ENCODE results near the gene GRIA1.

The GRIA1 gene

DNA sequence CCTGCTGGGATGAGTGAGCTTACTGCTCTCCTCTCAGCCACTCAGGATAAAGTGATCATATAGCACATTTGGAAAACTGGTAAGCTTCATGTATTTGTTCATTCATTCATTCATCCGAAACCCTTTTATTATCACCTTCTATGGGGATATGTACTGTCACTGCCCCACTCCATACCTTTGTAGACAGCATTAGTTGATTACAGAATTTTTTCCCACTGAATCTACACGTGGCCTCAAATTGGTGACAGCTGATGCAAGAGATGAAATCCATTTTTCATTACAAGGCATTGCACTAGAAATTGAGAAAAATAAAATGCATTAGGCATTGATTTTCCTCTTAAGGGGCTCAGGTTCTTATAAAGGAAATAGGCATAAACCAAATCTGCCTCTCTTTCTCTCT lies 9.7 kb downstream of the GRIA1 start:
- Histone ChIP-seq H3K4me2 (ENCODE audit: low read length) (no peak overlapping the region), H2BK120ac (ENCODE audit: low read depth, low read length) (no peak overlapping the region), H3K18ac (ENCODE audit: low read length) (no peak overlapping the region), H3K56ac (ENCODE audit: low read length) (no peak overlapping the region), H3K79me1 (ENCODE audit: low read length) (no peaks in the 10 kb centered on the region), H2BK5ac (ENCODE audit: low read length) (no peak overlapping the region), H3K4ac (ENCODE audit: low read depth, low read length) (no peak overlapping the region), H4K5ac (ENCODE audit: low read length) (no peak overlapping the region), H3K4me3 (ENCODE audit: low read length) (no peak overlapping the region), H3K23ac (ENCODE audit: low read length) (no peak overlapping the region), H3K4me1 (ENCODE audit: control insufficient read depth, low read depth, low read length) (no peaks in the 10 kb centered on the region), H3K27ac (ENCODE audit: low read depth, low read length) (no peak overlapping the region), H2AK5ac (ENCODE audit: low read length) (no peak overlapping the region), H3K27me3 (ENCODE audit: insufficient read depth, low read length, poor library complexity) (no peaks in the 10 kb centered on the region), H3K36me3 (ENCODE audit: control insufficient read depth, insufficient read depth, low read length) (no peaks in the 10 kb centered on the region), H3K9ac (ENCODE audit: low read length) (no peak overlapping the region), H2BK15ac (replicated peaks; ENCODE audit: low read depth) (no peak overlapping the region), H3K79me2 (ENCODE audit: control insufficient read depth, insufficient read depth, low read length) (no peaks in the 10 kb centered on the region), H4K8ac (ENCODE audit: low read depth, low read length) (no peak overlapping the region)
- no CpG with 5 or more reads among the region's 2 CpGs for WGBS (ENCODE audit: extremely low coverage, insufficient coverage, low lambda C conversion rate)
- DNase-seq, result no peak

- no peak overlapping the region for H4K5ac ChIP-seq (ENCODE audit: low read length)
- no peaks in the 10 kb centered on the region for H3K27me3 ChIP-seq (ENCODE audit: insufficient read depth, low read length, poor library complexity)
- H2AK5ac ChIP-seq (ENCODE audit: low read length), result no peak overlapping the region
- no peak overlapping the region for H4K8ac ChIP-seq (ENCODE audit: low read depth, low read length)
- no peak overlapping the region for H3K4ac ChIP-seq (ENCODE audit: low read depth, low read length)
- H3K18ac ChIP-seq (ENCODE audit: low read length), result no peak overlapping the region
- H2BK5ac ChIP-seq (ENCODE audit: low read length), result no peak overlapping the region
- no peak overlapping the region for H3K4me3 ChIP-seq (ENCODE audit: low read length)
- no peak overlapping the region for H3K4me2 ChIP-seq (ENCODE audit: low read length)
- H3K23ac ChIP-seq (ENCODE audit: low read length), result no peak overlapping the region
- no CpG with 5 or more reads among the region's 3 CpGs for WGBS (ENCODE audit: extremely low coverage, insufficient coverage, low lambda C conversion rate)
- H2BK15ac ChIP-seq (replicated peaks; ENCODE audit: low read depth), result no peak overlapping the region
- H3K9ac ChIP-seq (ENCODE audit: low read length), result no peak overlapping the region
- H2BK120ac ChIP-seq (ENCODE audit: low read depth, low read length), result no peak overlapping the region
- no peaks in the 10 kb centered on the region for H3K4me1 ChIP-seq (ENCODE audit: control insufficient read depth, low read depth, low read length)
- H3K79me2 ChIP-seq (ENCODE audit: control insufficient read depth, insufficient read depth, low read length), result no peaks in the 10 kb centered on the region
- no peaks in the 10 kb centered on the region for H3K79me1 ChIP-seq (ENCODE audit: low read length)
- no peak for DNase-seq
- no peak overlapping the region for H3K27ac ChIP-seq (ENCODE audit: low read depth, low read length)
- H3K56ac ChIP-seq (ENCODE audit: low read length), result no peak overlapping the region
- H3K36me3 ChIP-seq (ENCODE audit: control insufficient read depth, insufficient read depth, low read length), result no peaks in the 10 kb centered on the region
Measured at GRCh38 chr5:153504726-153505125, 14.3 kb downstream of the GRIA1 start.

DNA sequence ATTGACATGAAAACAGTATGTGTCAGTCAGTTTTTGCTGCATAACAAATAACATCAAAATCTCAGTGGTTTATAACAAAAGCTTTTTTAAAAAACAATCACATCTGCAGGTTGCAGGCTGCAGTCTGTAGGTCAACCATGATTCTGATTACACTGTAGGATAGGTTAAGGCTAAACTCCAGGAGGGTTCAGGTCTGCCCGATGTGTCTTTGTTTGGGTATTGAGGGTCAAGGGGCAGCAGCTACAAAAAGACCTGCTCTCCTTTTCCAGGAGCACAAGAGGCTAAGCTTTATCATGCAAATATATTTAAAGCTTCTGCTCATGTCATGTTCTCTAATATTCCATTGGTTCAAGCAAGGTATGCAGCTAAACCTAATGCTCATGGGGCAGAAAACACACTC lies 18.2 kb downstream of the GRIA1 start:
- Histone ChIP-seq H2AK5ac (ENCODE audit: low read length) (no peak overlapping the region), H4K5ac (ENCODE audit: low read length) (no peak overlapping the region), H3K4me3 (ENCODE audit: low read length) (no peak overlapping the region), H2BK5ac (ENCODE audit: low read length) (no peak overlapping the region), H3K4ac (ENCODE audit: low read depth, low read length) (no peak overlapping the region), H3K18ac (ENCODE audit: low read length) (no peak overlapping the region), H3K4me1 (ENCODE audit: control insufficient read depth, low read depth, low read length) (no peaks in the 10 kb centered on the region), H3K27ac (ENCODE audit: low read depth, low read length) (no peak overlapping the region), H3K79me2 (ENCODE audit: control insufficient read depth, insufficient read depth, low read length) (no peaks in the 10 kb centered on the region), H3K4me2 (ENCODE audit: low read length) (no peak overlapping the region), H3K56ac (ENCODE audit: low read length) (no peak overlapping the region), H4K8ac (ENCODE audit: low read depth, low read length) (no peak overlapping the region), H3K79me1 (ENCODE audit: low read length) (no peaks in the 10 kb centered on the region), H3K36me3 (ENCODE audit: control insufficient read depth, insufficient read depth, low read length) (no peaks in the 10 kb centered on the region), H2BK120ac (ENCODE audit: low read depth, low read length) (no peak overlapping the region), H3K23ac (ENCODE audit: low read length) (no peak overlapping the region), H3K27me3 (ENCODE audit: insufficient read depth, low read length, poor library complexity) (no peaks in the 10 kb centered on the region), H3K9ac (ENCODE audit: low read length) (no peak overlapping the region), H2BK15ac (replicated peaks; ENCODE audit: low read depth) (no peak overlapping the region)
- no peak for DNase-seq
- no CpG with 5 or more reads among the region's 1 CpG for WGBS (ENCODE audit: extremely low coverage, insufficient coverage, low lambda C conversion rate)

GRCh38 chr5:153511622-153512021 lies 21.2 kb downstream of the GRIA1 start:
- H2BK5ac ChIP-seq (ENCODE audit: low read length), result no peak overlapping the region
- H3K18ac ChIP-seq (ENCODE audit: low read length), result no peak overlapping the region
- H2BK120ac ChIP-seq (ENCODE audit: low read depth, low read length), result no peak overlapping the region
- H3K23ac ChIP-seq (ENCODE audit: low read length), result no peak overlapping the region
- no peaks in the 10 kb centered on the region for H3K27me3 ChIP-seq (ENCODE audit: insufficient read depth, low read length, poor library complexity)
- H3K56ac ChIP-seq (ENCODE audit: low read length), result no peak overlapping the region
- H2AK5ac ChIP-seq (ENCODE audit: low read length), result no peak overlapping the region
- no peak overlapping the region for H3K4ac ChIP-seq (ENCODE audit: low read depth, low read length)
- no peak overlapping the region for H3K4me3 ChIP-seq (ENCODE audit: low read length)
- no CpG with 5 or more reads among the region's 6 CpGs for WGBS (ENCODE audit: extremely low coverage, insufficient coverage, low lambda C conversion rate)
- no peaks in the 10 kb centered on the region for H3K79me2 ChIP-seq (ENCODE audit: control insufficient read depth, insufficient read depth, low read length)
- no peaks in the 10 kb centered on the region for H3K79me1 ChIP-seq (ENCODE audit: low read length)
- no peak for DNase-seq
- no peak overlapping the region for H3K9ac ChIP-seq (ENCODE audit: low read length)
- no peak overlapping the region for H3K27ac ChIP-seq (ENCODE audit: low read depth, low read length)
- H4K8ac ChIP-seq (ENCODE audit: low read depth, low read length), result no peak overlapping the region
- no peaks in the 10 kb centered on the region for H3K4me1 ChIP-seq (ENCODE audit: control insufficient read depth, low read depth, low read length)
- no peaks in the 10 kb centered on the region for H3K36me3 ChIP-seq (ENCODE audit: control insufficient read depth, insufficient read depth, low read length)
- H4K5ac ChIP-seq (ENCODE audit: low read length), result no peak overlapping the region
- no peak overlapping the region for H3K4me2 ChIP-seq (ENCODE audit: low read length)
- no peak overlapping the region for H2BK15ac ChIP-seq (replicated peaks; ENCODE audit: low read depth)

DNA sequence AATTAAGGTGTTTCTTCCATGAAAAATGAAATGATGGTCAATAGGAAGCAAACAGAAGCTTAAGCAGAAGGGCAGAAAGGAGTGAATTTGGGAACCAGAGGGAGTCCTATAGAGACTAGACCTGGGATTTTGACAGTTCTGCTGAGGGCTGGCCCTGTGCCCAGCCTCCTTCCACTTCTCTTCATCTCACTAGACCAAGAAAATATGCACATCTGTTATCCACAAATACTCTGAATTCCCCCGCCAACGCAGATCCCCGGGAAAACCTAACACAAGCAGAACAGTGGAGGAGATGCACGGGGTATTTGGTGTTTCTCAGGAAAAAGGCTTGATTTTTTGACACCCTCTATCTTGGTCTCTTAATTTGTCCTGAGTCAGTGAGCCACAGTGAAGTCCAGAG lies 22.7 kb downstream of the GRIA1 start:
- H4K8ac ChIP-seq (ENCODE audit: low read depth, low read length), result no peak overlapping the region
- WGBS (ENCODE audit: extremely low coverage, insufficient coverage, low lambda C conversion rate), result no CpG with 5 or more reads among the region's 4 CpGs

DNA sequence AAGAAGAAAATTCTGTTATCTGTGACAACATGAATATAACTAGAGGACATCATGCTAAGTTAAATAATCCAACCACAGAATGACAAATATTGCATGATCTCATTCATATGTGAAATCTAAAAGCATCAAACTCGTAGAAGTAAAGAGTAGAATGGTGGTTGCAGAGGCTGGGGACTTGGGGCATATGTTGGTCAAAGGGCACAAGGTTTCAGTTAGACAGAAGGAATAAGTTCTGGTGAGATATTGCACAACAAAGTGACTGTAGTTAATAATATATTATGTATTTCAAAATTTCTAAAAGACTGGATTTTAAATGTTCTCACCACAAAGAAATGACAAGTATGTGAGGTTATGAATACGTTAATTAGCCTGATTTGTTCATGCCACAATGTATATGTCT lies 24.8 kb downstream of the GRIA1 start:
- Histone ChIP-seq H3K36me3 (ENCODE audit: control insufficient read depth, insufficient read depth, low read length) (no peaks in the 10 kb centered on the region), H2BK120ac (ENCODE audit: low read depth, low read length) (no peak overlapping the region), H3K27ac (ENCODE audit: low read depth, low read length) (no peak overlapping the region), H2BK15ac (replicated peaks; ENCODE audit: low read depth) (no peak overlapping the region), H4K8ac (ENCODE audit: low read depth, low read length) (no peak overlapping the region), H3K79me1 (ENCODE audit: low read length) (no peaks in the 10 kb centered on the region), H3K56ac (ENCODE audit: low read length) (no peak overlapping the region), H3K9ac (ENCODE audit: low read length) (no peak overlapping the region), H3K4me2 (ENCODE audit: low read length) (no peak overlapping the region), H3K79me2 (ENCODE audit: control insufficient read depth, insufficient read depth, low read length) (no peaks in the 10 kb centered on the region), H3K4ac (ENCODE audit: low read depth, low read length) (no peak overlapping the region), H3K23ac (ENCODE audit: low read length) (no peak overlapping the region), H3K18ac (ENCODE audit: low read length) (no peak overlapping the region), H2BK5ac (ENCODE audit: low read length) (no peak overlapping the region), H4K5ac (ENCODE audit: low read length) (no peak overlapping the region), H2AK5ac (ENCODE audit: low read length) (no peak overlapping the region), H3K4me1 (ENCODE audit: control insufficient read depth, low read depth, low read length) (peaks cover 2% of the 10 kb centered on the region), H3K27me3 (ENCODE audit: insufficient read depth, low read length, poor library complexity) (no peaks in the 10 kb centered on the region), H3K4me3 (ENCODE audit: low read length) (no peak overlapping the region)
- no CpG with 5 or more reads among the region's 2 CpGs for WGBS (ENCODE audit: extremely low coverage, insufficient coverage, low lambda C conversion rate)
- DNase-seq, result no peak

More for the DNA sequence above, 22.7 kb downstream of the GRIA1 start:
- no peak overlapping the region for H3K56ac ChIP-seq (ENCODE audit: low read length)
- H2BK5ac ChIP-seq (ENCODE audit: low read length), result no peak overlapping the region
- H3K4me1 ChIP-seq (ENCODE audit: control insufficient read depth, low read depth, low read length), result peaks cover 2% of the 10 kb centered on the region
- no peak overlapping the region for H2BK120ac ChIP-seq (ENCODE audit: low read depth, low read length)
- H3K9ac ChIP-seq (ENCODE audit: low read length), result no peak overlapping the region
- H3K4ac ChIP-seq (ENCODE audit: low read depth, low read length), result no peak overlapping the region
- no peaks in the 10 kb centered on the region for H3K27me3 ChIP-seq (ENCODE audit: insufficient read depth, low read length, poor library complexity)
- no peaks in the 10 kb centered on the region for H3K36me3 ChIP-seq (ENCODE audit: control insufficient read depth, insufficient read depth, low read length)
- H2BK15ac ChIP-seq (replicated peaks; ENCODE audit: low read depth), result no peak overlapping the region
- no peak overlapping the region for H4K5ac ChIP-seq (ENCODE audit: low read length)
- H3K18ac ChIP-seq (ENCODE audit: low read length), result no peak overlapping the region
- no peak overlapping the region for H3K23ac ChIP-seq (ENCODE audit: low read length)
- H3K4me2 ChIP-seq (ENCODE audit: low read length), result no peak overlapping the region
- H2AK5ac ChIP-seq (ENCODE audit: low read length), result no peak overlapping the region
- no peak for DNase-seq
- H3K79me2 ChIP-seq (ENCODE audit: control insufficient read depth, insufficient read depth, low read length), result no peaks in the 10 kb centered on the region
- H3K27ac ChIP-seq (ENCODE audit: low read depth, low read length), result no peak overlapping the region
- H3K4me3 ChIP-seq (ENCODE audit: low read length), result no peak overlapping the region
- H3K79me1 ChIP-seq (ENCODE audit: low read length), result no peaks in the 10 kb centered on the region

All from mesendoderm (in vitro differentiated cells).